ENCODE measurements around the gene BMPER.

BMPER gene

DNA sequence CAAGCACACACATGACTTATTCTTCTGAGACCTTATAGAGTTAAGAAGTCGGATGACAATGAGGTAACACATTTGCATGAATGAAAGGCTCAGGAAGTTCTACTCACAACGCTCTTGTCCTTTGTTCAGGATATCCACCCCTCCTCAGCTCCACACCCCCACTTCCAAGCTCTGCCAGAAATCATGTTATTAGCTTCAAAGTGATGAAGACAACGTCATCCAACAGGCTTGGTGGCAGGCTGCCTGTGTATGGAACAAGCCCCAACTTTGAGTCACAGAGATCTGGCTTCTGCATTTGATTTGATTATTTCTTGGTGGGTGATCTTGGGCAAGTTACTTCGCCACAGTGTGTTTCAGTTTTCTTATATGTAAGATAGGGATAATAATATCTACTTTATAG lies 12.4 kb upstream of the BMPER start:
- DNase-seq, result no peak

- DNase-seq, result no peak
These were observed 12.0 kb upstream of the BMPER start for GRCh38 chr7:33893377-33893776.

GRCh38 chr7:33895025-33895804 lies 10.1 kb upstream of the BMPER start:
- DNase-seq, result peak; percentile 84

DNA sequence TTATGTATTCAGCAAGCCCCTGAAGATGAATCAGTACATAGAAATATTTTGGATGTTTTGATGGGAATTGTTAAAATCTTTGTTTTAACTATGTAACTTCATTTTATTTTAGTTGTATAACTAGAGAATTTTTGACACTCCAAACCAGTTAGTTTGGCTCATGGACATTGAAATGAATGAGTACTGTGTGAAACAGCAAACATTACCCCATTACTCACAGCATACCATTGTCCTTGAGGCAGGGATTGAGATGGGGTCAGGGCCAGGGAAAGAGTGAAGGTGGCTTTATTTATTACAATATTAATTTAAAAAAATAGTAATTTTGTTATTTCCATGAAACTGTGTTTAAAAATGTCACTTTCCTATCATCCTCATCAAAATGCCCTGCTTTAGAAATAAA lies 4.8 kb upstream of the BMPER start:
- DNase-seq, result peak; percentile 66

DNA sequence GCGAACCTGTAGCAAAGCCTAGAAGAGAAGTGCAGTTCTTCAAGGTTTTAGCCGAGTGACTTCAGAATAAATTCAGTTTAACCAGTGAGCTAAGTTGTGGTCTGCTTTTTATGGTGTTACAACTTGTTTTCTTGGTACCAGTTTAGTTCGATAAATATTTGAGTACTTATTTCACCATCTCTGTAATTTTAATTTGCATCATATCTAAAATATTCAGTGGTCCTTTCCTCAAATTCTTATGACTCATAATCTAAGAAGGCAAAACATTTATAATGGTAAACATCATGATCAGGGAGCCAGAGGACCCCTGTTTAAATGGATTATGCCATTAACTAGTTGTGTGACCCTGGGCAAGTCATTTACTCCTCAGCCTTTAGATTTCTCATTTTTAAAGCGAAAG lies 4.1 kb upstream of the BMPER start:
- peak; percentile 77 for DNase-seq

GRCh38 chr7:33901847-33902246 lies 3.5 kb upstream of the BMPER start:
- DNase-seq, result no peak

DNA sequence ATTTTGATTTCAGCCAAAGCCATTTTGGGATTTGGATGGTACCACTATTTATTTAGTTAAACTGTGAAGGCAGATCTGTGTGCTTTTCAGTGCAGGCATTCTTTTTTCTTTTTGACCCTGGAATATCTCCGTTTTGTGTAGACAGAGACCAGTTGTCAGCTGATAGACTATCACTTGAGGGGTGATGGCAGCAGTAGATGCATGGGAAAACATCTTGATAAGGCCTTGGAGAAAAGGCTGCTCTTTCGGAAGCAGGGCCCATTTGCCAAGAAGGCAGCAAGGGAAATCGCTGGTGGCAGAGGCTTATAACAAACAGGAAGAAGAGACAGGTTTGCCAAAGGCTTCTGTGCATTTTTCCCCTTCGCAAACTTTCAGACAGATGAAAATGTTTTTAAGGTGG lies 2.6 kb upstream of the BMPER start:
- DNase-seq, result no peak

- DNase-seq, result peak; percentile 82
These were observed 1.3 kb upstream of the BMPER start for GRCh38 chr7:33903791-33904680.

- peak; percentile 79 for DNase-seq
These were observed 504 bp upstream of the BMPER start for GRCh38 chr7:33904681-33905388.

DNA sequence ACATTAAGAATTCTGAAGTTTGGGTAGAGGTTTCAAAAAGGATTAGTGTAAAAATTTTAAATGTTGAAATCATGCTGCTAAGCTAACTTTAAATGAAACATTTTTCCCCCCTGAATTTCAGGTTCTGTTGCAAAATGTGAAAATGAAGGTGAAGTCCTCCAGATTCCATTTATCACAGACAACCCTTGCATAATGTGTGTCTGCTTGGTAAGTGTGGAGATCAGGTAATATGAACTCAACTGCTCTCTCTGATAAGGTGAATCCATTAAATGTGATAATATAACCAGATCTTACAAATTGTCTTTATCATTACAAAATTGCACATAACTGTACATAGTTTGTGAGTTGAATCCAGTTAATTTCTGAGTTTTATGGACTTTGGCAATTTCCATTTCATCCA lies 1.4 kb downstream of the BMPER start:
- DNase-seq, result no peak

DNA sequence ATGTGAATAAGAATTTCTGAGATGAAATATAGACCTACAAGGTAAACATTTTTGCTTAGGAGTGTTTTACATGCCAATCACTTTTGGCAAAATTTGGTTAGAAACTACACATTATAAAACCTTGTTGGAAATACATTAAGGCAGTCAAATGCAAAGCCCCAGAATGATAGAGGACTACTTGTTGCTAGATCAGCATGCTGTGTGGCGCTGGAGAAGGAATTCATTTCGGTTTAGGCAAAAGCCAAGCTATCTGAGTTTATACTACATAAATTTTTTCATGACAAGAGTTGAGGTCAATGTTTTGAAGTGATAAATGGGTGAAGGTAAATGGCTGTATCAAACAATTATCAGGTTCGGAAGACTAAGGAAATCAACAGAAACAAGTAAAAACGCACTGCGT lies 2.3 kb downstream of the BMPER start:
- no peak for DNase-seq

DNA sequence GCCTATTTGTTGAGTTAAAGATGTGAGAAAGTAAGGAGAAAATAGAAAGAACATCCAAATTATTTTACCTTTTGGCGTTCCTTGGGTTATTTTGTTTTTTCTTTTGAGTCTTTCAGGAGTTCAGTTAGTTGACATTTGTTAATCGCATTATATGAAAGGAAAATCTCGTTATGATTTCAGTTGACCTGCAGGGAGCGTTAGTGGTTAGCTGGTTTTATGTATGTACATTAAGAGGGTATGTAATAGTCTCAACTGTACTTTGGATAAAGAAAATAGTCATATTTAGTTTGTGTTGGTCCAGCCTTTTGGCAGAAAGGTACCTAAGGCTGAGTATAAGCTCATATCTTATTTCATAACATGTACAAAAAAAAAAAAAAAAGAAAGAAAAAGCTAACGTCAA lies 4.0 kb downstream of the BMPER start:
- DNase-seq, result no peak

- no peak for DNase-seq
These were observed 4.4 kb downstream of the BMPER start for GRCh38 chr7:33909755-33910154.

- DNase-seq, result no peak
These were observed 5.4 kb downstream of the BMPER start for GRCh38 chr7:33910756-33911155.

- peak; percentile 34 for DNase-seq
These were observed 11.2 kb downstream of the BMPER start for GRCh38 chr7:33916357-33917081.

- DNase-seq, result no peak
These were observed 12.3 kb downstream of the BMPER start for GRCh38 chr7:33917661-33918060.

DNA sequence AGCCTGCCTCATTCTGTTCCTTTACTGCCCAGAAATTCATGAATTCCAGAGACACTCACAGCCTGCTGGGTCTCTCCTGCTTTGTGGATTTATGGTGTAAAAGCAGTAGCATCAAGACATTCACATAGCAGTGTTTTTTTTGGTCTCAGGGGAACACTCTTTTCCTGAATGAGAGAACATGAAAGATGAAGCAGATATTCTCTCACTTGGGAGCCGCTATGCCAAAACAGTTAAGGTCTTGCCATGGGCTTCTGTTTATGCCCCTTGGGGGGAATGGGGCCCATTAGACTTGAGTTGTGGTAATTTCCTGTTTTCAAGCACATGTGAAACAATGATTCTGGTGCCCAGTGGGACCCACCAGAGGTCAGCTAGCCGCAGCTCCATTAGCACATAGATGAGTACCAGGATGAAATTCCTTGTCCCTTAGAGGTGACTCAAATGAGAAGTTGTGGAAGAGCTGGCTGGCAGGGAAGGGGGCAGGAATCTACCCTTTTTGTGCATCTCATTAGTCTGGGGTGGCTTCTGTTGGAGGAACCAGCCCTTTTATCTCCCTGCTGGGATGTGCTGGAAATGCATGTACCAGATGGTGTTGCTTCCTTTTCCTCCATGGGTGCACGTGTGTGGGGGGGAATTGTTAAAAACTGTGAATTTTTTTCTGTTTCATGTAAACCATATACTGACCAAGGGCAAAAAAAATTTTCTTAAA lies 13.3 kb downstream of the BMPER start:
- no peak for DNase-seq

DNA sequence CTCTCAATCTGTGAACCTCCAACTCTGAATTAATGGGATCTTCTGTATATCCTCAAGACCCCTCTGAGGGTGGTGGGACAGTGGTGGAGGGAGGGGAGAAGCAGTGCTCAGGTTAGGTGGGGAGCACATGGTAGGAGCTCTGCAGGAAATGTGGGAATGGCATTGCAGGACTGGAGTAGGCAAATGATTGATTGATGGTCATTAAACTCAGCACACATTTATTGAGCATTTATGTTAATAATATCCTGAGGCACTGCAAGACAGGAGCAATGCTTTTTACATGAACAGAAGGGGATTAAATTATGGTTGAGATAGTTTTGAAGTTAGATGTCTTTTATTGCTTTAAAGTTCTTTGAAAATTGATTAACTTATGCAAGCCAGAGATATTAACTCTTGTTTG lies 14.1 kb downstream of the BMPER start:
- no peak for DNase-seq

GRCh38 chr7:33921216-33921938 lies 16.0 kb downstream of the BMPER start:
- no peak for DNase-seq

- no peak for DNase-seq
These were observed 17.5 kb downstream of the BMPER start for GRCh38 chr7:33922820-33923219.

GRCh38 chr7:33923440-33924229 lies 18.3 kb downstream of the BMPER start:
- no peak for DNase-seq
